MCF 10A (cell line): ENCODE data around the gene UBE2QL1. TPM values are rescaled to one million over a fixed set of nuclear protein-coding genes. Genes with fewer than 3 reads are reported as not detected.

Experiments
- BruUV-seq: library from RNA; stranded (reverse); fragments of 400-500 nt; replicated peaks from 2 replicates; lab custom pipeline; 2021; lab: Mats Ljungman, UMichigan
- CTCF ChIA-PET: fragments of 300-600 bp; sonication (Branson Sonifier 250); formaldehyde crosslinking; extraction: SDS; loops from one replicate; lab custom pipeline; 2021; ENCODE audit warnings: antibody characterized with exemption, inconsistent platforms; lab: Yijun Ruan, JAX
- POLR2A ChIA-PET: fragments of 300-600, 350-650 bp; sonication (Branson Sonifier 250); formaldehyde crosslinking; extraction: SDS; loops from one replicate; lab custom pipeline; 2020; ENCODE audit warnings: antibody characterized with exemption, inconsistent platforms; lab: Yijun Ruan, JAX
- DNase-seq: peaks from one replicate; pipeline ENCODE4 v3.0.0-alpha.2; 2018; ENCODE audit not compliant: unreplicated experiment
- H3K27ac Mint-ChIP-seq: one replicate; pipeline ENCODE4 v1.8.0; 2022; ENCODE audit warnings: mild to moderate bottlenecking, low read depth, mixed read lengths; ENCODE audit not compliant: unreplicated experiment
- H3K27me3 Mint-ChIP-seq: one replicate; pipeline ENCODE4 v1.8.0; 2022; ENCODE audit warnings: mixed read lengths; ENCODE audit not compliant: insufficient read depth, unreplicated experiment
- H3K36me3 Mint-ChIP-seq: one replicate; pipeline ENCODE4 v1.8.0; 2022; ENCODE audit warnings: mild to moderate bottlenecking, moderate library complexity, mixed read lengths; ENCODE audit not compliant: insufficient read depth, unreplicated experiment
- H3K4me1 Mint-ChIP-seq: one replicate; pipeline ENCODE4 v1.8.0; 2022; ENCODE audit warnings: mixed read lengths; ENCODE audit not compliant: insufficient read depth, unreplicated experiment
- H3K4me3 Mint-ChIP-seq: one replicate; pipeline ENCODE4 v1.8.0; 2022; ENCODE audit warnings: mild to moderate bottlenecking, moderate library complexity, mixed read lengths; ENCODE audit not compliant: unreplicated experiment
- H3K9me3 Mint-ChIP-seq: one replicate; pipeline ENCODE4 v1.8.0; 2022; ENCODE audit warnings: mixed read lengths; ENCODE audit not compliant: unreplicated experiment
- intact Hi-C: fragments of 100-400 bp; cut with micrococcal nuclease; formaldehyde crosslinking; loops from 2 replicates; pipeline ENCODE4 v1.14.1; 2022
- total RNA-seq: library from RNA; stranded (reverse); gene quantifications from 2 replicates; pipeline ENCODE4 v1.2.3, GENCODE V29; 2022
- TF ChIP-seq, protein P1 (sequence below): fragments of 200-600 bp; IDR thresholded peaks from one replicate; pipeline ENCODE4 v1.8.0; 2022; ENCODE audit warnings: antibody characterized with exemption, mild to moderate bottlenecking; ENCODE audit not compliant: unreplicated experiment

UBE2QL1 gene
- total RNA-seq, 1 experiment from 2014 or later, result not detected

DNA sequence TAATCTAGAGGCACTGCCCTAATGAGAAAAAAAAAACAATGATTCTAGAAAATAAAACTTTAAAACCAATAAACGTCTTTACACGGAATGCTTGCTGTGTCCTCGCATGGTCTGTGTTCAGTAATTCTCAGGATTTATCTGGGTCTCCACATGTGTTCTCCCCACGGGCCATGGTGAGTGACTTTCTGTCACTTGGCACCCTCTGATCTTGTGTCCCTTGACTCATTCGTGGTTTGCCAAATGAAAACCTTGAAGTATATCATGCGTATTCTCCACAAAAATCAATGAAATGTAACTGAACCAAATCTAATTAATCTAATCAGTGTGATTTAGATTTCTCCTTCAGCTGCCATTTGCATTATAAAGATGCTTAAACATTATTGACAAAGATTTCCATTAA lies 48.0 kb downstream of the UBE2QL1 start:
- no peak for DNase-seq
- H3K27ac Mint-ChIP-seq, result no peak overlapping the region
- intact Hi-C loops, result loop anchor here (10.0 kb wide), 1 partner anchor 248 kb away; no protein-coding TSS in a partner anchor
- H3K36me3 Mint-ChIP-seq, result no peaks in the 10 kb centered on the region
- H3K27me3 Mint-ChIP-seq, result peaks cover 49% of the 10 kb centered on the region
- BruUV-seq, result no TSS peak
- TF ChIP-seq, protein P1, sequence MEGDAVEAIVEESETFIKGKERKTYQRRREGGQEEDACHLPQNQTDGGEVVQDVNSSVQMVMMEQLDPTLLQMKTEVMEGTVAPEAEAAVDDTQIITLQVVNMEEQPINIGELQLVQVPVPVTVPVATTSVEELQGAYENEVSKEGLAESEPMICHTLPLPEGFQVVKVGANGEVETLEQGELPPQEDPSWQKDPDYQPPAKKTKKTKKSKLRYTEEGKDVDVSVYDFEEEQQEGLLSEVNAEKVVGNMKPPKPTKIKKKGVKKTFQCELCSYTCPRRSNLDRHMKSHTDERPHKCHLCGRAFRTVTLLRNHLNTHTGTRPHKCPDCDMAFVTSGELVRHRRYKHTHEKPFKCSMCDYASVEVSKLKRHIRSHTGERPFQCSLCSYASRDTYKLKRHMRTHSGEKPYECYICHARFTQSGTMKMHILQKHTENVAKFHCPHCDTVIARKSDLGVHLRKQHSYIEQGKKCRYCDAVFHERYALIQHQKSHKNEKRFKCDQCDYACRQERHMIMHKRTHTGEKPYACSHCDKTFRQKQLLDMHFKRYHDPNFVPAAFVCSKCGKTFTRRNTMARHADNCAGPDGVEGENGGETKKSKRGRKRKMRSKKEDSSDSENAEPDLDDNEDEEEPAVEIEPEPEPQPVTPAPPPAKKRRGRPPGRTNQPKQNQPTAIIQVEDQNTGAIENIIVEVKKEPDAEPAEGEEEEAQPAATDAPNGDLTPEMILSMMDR, result no peak
- POLR2A ChIA-PET, result no interaction called here
- H3K9me3 Mint-ChIP-seq, result no peaks in the 10 kb centered on the region
- no peaks in the 10 kb centered on the region for H3K4me1 Mint-ChIP-seq
- no peak overlapping the region for H3K4me3 Mint-ChIP-seq
- CTCF ChIA-PET, result no interaction called here

DNA sequence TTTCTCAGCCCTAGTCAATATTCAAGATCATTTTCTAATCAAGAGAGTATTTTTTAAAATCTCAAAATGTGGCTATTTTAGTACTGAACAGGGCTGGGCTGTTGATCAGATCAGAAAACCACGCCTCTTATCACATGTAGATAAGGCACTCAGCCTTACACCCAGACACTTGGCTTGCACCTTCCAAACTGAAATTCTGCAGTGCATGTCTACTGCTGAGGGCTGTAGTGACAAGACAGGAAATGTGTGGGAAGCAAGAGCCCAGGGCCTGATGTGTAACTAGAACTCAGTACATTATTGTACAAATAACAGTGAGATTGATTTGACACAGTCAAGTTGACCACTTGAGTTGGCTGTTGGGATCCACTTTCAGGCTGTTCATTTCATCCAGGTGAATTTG lies 48.6 kb downstream of the UBE2QL1 start:
- no peak for DNase-seq
- Mint-ChIP-seq H3K4me3 (no peak overlapping the region), H3K36me3 (no peaks in the 10 kb centered on the region), H3K27ac (no peak overlapping the region), H3K27me3 (peaks cover 42% of the 10 kb centered on the region), H3K9me3 (no peaks in the 10 kb centered on the region), H3K4me1 (no peaks in the 10 kb centered on the region)
- ChIA-PET POLR2A (no interaction called here), CTCF (no interaction called here)
- TF ChIP-seq, protein P1, result no peak
- intact Hi-C loops, result loop anchor here (10.0 kb wide), 1 partner anchor 248 kb away; no protein-coding TSS in a partner anchor
- no TSS peak for BruUV-seq

- POLR2A ChIA-PET, result no interaction called here
- CTCF ChIA-PET, result no interaction called here
- Mint-ChIP-seq H3K27me3 (peaks cover 37% of the 10 kb centered on the region), H3K36me3 (no peaks in the 10 kb centered on the region), H3K4me1 (no peaks in the 10 kb centered on the region), H3K27ac (no peak overlapping the region), H3K9me3 (no peaks in the 10 kb centered on the region), H3K4me3 (no peak overlapping the region)
- TF ChIP-seq, protein P1, result no peak
- DNase-seq, result no peak
- intact Hi-C loops, result loop anchor here (10.0 kb wide), 1 partner anchor 246 kb away; no protein-coding TSS in a partner anchor
- BruUV-seq, result no TSS peak
These were observed 50.3 kb downstream of the UBE2QL1 start for GRCh38 chr5:6498968-6499367.

GRCh38 chr5:6501701-6502100 lies 53.0 kb downstream of the UBE2QL1 start:
- Mint-ChIP-seq H3K36me3 (no peaks in the 10 kb centered on the region), H3K27ac (no peak overlapping the region), H3K27me3 (peaks cover 12% of the 10 kb centered on the region), H3K9me3 (no peaks in the 10 kb centered on the region), H3K4me1 (peaks cover 5% of the 10 kb centered on the region), H3K4me3 (no peak overlapping the region)
- TF ChIP-seq, protein P1, result no peak
- DNase-seq, result no peak
- POLR2A ChIA-PET, result no interaction called here
- intact Hi-C loops, result no loop called here
- BruUV-seq, result no TSS peak
- CTCF ChIA-PET, result no interaction called here
